Stimulated activated CD8-positive, alpha-beta memory T cell treated with anti-CD3 and anti-CD28 coated beads, Interleukin-7, amount 100 ng/mL, for 24 hours (primary cell): ENCODE measurements around the gene JAKMIP3.

Source experiments
- DNase-seq: peaks from one replicate; pipeline ENCODE4 v3.0.0-alpha.2; 2020; ENCODE audit warnings: low read depth

The JAKMIP3 gene

GRCh38 chr10:132110111-132110521 lies 44.4 kb downstream of the JAKMIP3 start:
- no peak for DNase-seq

- no peak for DNase-seq
Observed at GRCh38 chr10:132110713-132111112, 45.0 kb downstream of the JAKMIP3 start.

- DNase-seq, result no peak
Observed at GRCh38 chr10:132111121-132111731, 45.5 kb downstream of the JAKMIP3 start.

GRCh38 chr10:132111871-132112341 lies 46.2 kb downstream of the JAKMIP3 start:
- DNase-seq, result no peak

GRCh38 chr10:132112611-132113010 lies 46.9 kb downstream of the JAKMIP3 start:
- DNase-seq, result no peak

DNA sequence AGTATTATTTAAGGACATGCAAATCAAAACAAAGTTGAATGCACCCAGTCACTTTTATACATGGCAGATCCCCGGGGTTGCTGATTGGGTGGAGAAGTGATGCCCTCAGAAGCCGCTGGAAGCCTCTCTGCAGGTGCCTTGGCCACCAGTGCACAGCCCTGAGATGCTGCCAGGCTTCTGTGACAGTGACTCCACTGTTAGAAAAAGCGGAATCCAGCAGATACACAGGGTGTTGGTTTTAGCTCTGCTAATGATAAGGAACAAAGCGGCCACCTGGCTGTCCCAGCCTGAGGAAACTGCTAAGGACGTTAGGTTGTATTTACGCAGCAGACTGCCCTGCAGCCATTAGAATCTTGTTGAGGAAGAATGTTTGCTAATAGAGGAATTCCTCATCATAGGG lies 47.5 kb downstream of the JAKMIP3 start:
- no peak for DNase-seq

DNA sequence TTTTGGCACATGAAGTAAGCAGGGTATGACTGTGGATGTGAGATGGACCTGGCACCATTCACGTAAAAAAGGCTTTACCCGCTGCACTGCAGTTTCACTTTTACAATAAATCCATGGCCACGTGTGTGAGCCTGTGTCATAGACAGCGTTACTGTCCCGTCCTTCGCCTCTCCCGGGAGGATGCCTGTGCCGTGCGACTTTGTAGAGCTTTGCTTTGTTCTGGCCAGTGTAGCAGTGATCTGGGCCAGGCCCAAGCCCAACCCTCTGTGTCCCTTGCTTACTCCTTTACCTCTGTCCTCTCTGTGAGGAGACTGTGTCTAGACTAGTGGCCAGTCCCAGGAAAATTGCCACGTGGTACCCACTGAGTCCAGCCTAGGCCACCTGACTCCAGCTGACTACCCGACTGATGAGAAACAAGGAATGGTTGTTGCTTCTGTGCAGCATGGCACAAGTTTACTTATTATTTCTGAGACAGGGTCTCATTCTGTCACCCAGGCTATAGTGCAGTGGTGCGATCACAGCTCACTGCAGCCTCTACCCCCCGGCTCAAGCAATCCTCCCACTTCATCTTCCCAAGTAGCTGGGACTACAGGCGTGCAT lies 48.1 kb downstream of the JAKMIP3 start:
- no peak for DNase-seq

DNA sequence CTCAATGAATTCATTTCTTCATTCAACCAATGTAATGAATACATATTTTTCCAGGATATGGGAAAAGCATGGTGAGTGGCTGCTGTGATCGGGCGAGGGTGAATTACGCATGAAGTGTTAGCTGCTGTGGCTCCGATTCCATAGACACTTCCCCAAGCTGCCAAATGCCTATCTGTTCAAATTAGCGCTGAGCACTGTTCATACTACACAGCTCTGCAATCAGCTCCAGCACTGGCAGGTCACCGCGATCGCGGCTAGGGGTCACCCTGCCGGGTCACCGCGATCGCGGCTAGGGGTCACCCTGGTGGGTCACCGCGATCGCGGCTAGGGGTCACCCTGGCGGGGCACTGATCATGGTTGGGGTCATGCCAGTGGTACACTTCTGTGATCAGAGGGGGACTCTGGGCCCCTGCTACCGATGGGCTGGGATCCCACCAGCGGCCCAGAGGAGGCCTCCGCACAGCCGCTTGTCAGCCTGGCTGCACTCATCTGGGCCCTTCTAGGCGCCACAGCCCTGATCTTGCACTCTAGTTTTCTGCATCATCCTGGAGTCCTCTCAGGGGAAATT lies 49.3 kb downstream of the JAKMIP3 start:
- no peak for DNase-seq
